Measurements from ENCODE around the gene SYNE3.

Gene SYNE3

GRCh38 chr14:95549656-95550585 lies 33.5 kb upstream of the SYNE3 start:
- H3K4me1 ChIP-seq (ENCODE audit: control insufficient read depth in 5 of 5, insufficient read depth in 5 of 5, low read length in 5 of 5) = peaks cover 0 to 11% (median 7%) of the 10 kb centered on the region in 5 donors
- no peaks in the 10 kb centered on the region for H3K27me3 ChIP-seq (ENCODE audit: control insufficient read depth in 5 of 5, insufficient read depth in 4 of 5, low read length in 5 of 5)
- H3K9me3 ChIP-seq (ENCODE audit: control insufficient read depth in 5 of 5, low read length in 5 of 5) = peaks cover 0 to 4% (median 0%) of the 10 kb centered on the region in 5 donors
- no peak overlapping the region for H3K4me3 ChIP-seq (ENCODE audit: low read depth in 1 of 5, low read length in 5 of 5)
- H3K36me3 ChIP-seq (ENCODE audit: control insufficient read depth in 5 of 5, insufficient read depth in 5 of 5, low read length in 5 of 5) = peaks cover 0 to 4% (median 3%) of the 10 kb centered on the region in 5 donors
- no peak overlapping the region for H3K9ac ChIP-seq (ENCODE audit: low read length in 5 of 5)
- H3K27ac ChIP-seq (ENCODE audit: low read depth, low read length) = no peak overlapping the region

- no peak overlapping the region for H3K9ac ChIP-seq (ENCODE audit: low read length in 5 of 5)
- H3K4me3 ChIP-seq (ENCODE audit: low read depth in 1 of 5, low read length in 5 of 5) = no peak overlapping the region
- H3K27ac ChIP-seq (ENCODE audit: low read depth, low read length) = no peak overlapping the region
Measured at GRCh38 chr14:95548328-95548929, 32.0 kb upstream of the SYNE3 start.

GRCh38 chr14:95547626-95548327 lies 31.3 kb upstream of the SYNE3 start:
- no peak overlapping the region for H3K27ac ChIP-seq (ENCODE audit: low read depth, low read length)
- H3K27me3 ChIP-seq (ENCODE audit: control insufficient read depth in 5 of 5, insufficient read depth in 4 of 5, low read length in 5 of 5) = no peaks in the 10 kb centered on the region
- H3K36me3 ChIP-seq (ENCODE audit: control insufficient read depth in 5 of 5, insufficient read depth in 5 of 5, low read length in 5 of 5) = peaks cover 0 to 14% (median 4%) of the 10 kb centered on the region in 5 donors
- H3K9me3 ChIP-seq (ENCODE audit: control insufficient read depth in 5 of 5, low read length in 5 of 5) = peaks cover 0 to 4% (median 0%) of the 10 kb centered on the region in 5 donors
- H3K9ac ChIP-seq (ENCODE audit: low read length in 5 of 5) = no peak overlapping the region
- no peak overlapping the region for H3K4me3 ChIP-seq (ENCODE audit: low read depth in 1 of 5, low read length in 5 of 5)
- H3K4me1 ChIP-seq (ENCODE audit: control insufficient read depth in 5 of 5, insufficient read depth in 5 of 5, low read length in 5 of 5) = peaks cover 0 to 11% (median 7%) of the 10 kb centered on the region in 5 donors

More at GRCh38 chr14:95548328-95548929, 32.0 kb upstream of the SYNE3 start:
- peaks cover 0 to 4% (median 0%) of the 10 kb centered on the region in 5 donors for H3K9me3 ChIP-seq (ENCODE audit: control insufficient read depth in 5 of 5, low read length in 5 of 5)
- peaks cover 0 to 14% (median 4%) of the 10 kb centered on the region in 5 donors for H3K36me3 ChIP-seq (ENCODE audit: control insufficient read depth in 5 of 5, insufficient read depth in 5 of 5, low read length in 5 of 5)
- H3K4me1 ChIP-seq (ENCODE audit: control insufficient read depth in 5 of 5, insufficient read depth in 5 of 5, low read length in 5 of 5) = peaks cover 0 to 11% (median 7%) of the 10 kb centered on the region in 5 donors
- H3K27me3 ChIP-seq (ENCODE audit: control insufficient read depth in 5 of 5, insufficient read depth in 4 of 5, low read length in 5 of 5) = no peaks in the 10 kb centered on the region

- H3K4me1 ChIP-seq (ENCODE audit: control insufficient read depth in 5 of 5, insufficient read depth in 5 of 5, low read length in 5 of 5) = peaks cover 0 to 11% (median 7%) of the 10 kb centered on the region in 5 donors
- no peak overlapping the region for H3K27ac ChIP-seq (ENCODE audit: low read depth, low read length)
- no peaks in the 10 kb centered on the region for H3K27me3 ChIP-seq (ENCODE audit: control insufficient read depth in 5 of 5, insufficient read depth in 4 of 5, low read length in 5 of 5)
- H3K36me3 ChIP-seq (ENCODE audit: control insufficient read depth in 5 of 5, insufficient read depth in 5 of 5, low read length in 5 of 5) = peaks cover 0 to 14% (median 4%) of the 10 kb centered on the region in 5 donors
- no peak overlapping the region for H3K4me3 ChIP-seq (ENCODE audit: low read depth in 1 of 5, low read length in 5 of 5)
- peaks cover 0 to 4% (median 0%) of the 10 kb centered on the region in 5 donors for H3K9me3 ChIP-seq (ENCODE audit: control insufficient read depth in 5 of 5, low read length in 5 of 5)
- H3K9ac ChIP-seq (ENCODE audit: low read length in 5 of 5) = no peak overlapping the region
Measured at GRCh38 chr14:95547272-95547625, 30.8 kb upstream of the SYNE3 start.

GRCh38 chr14:95545515-95546168 lies 29.2 kb upstream of the SYNE3 start:
- Histone ChIP-seq H3K27me3 (ENCODE audit: control insufficient read depth in 5 of 5, insufficient read depth in 4 of 5, low read length in 5 of 5) (no peaks in the 10 kb centered on the region), H3K27ac (ENCODE audit: low read depth, low read length) (no peak overlapping the region), H3K4me1 (ENCODE audit: control insufficient read depth in 5 of 5, insufficient read depth in 5 of 5, low read length in 5 of 5) (peaks cover 0 to 11% (median 7%) of the 10 kb centered on the region in 5 donors), H3K9me3 (ENCODE audit: control insufficient read depth in 5 of 5, low read length in 5 of 5) (no peaks in the 10 kb centered on the region), H3K36me3 (ENCODE audit: control insufficient read depth in 5 of 5, insufficient read depth in 5 of 5, low read length in 5 of 5) (peaks cover 0 to 14% (median 4%) of the 10 kb centered on the region in 5 donors), H3K9ac (ENCODE audit: low read length in 5 of 5) (no peak overlapping the region), H3K4me3 (ENCODE audit: low read depth in 1 of 5, low read length in 5 of 5) (no peak overlapping the region)

GRCh38 chr14:95544588-95544987 lies 28.1 kb upstream of the SYNE3 start:
- no peak overlapping the region for H3K9ac ChIP-seq (ENCODE audit: low read length in 5 of 5)
- H3K9me3 ChIP-seq (ENCODE audit: control insufficient read depth in 5 of 5, low read length in 5 of 5) = no peaks in the 10 kb centered on the region
- H3K36me3 ChIP-seq (ENCODE audit: control insufficient read depth in 5 of 5, insufficient read depth in 5 of 5, low read length in 5 of 5) = peaks cover 0 to 14% (median 4%) of the 10 kb centered on the region in 5 donors
- H3K27me3 ChIP-seq (ENCODE audit: control insufficient read depth in 5 of 5, insufficient read depth in 4 of 5, low read length in 5 of 5) = no peaks in the 10 kb centered on the region
- peaks cover 0 to 9% (median 5%) of the 10 kb centered on the region in 5 donors for H3K4me1 ChIP-seq (ENCODE audit: control insufficient read depth in 5 of 5, insufficient read depth in 5 of 5, low read length in 5 of 5)
- H3K27ac ChIP-seq (ENCODE audit: low read depth, low read length) = no peak overlapping the region
- H3K4me3 ChIP-seq (ENCODE audit: low read depth in 1 of 5, low read length in 5 of 5) = no peak overlapping the region

- Histone ChIP-seq H3K4me3 (ENCODE audit: low read depth in 1 of 5, low read length in 5 of 5) (no peak overlapping the region), H3K4me1 (ENCODE audit: control insufficient read depth in 5 of 5, insufficient read depth in 5 of 5, low read length in 5 of 5) (peaks cover 0 to 6% (median 5%) of the 10 kb centered on the region in 5 donors), H3K27me3 (ENCODE audit: control insufficient read depth in 5 of 5, insufficient read depth in 4 of 5, low read length in 5 of 5) (no peaks in the 10 kb centered on the region), H3K9ac (ENCODE audit: low read length in 5 of 5) (no peak overlapping the region), H3K9me3 (ENCODE audit: control insufficient read depth in 5 of 5, low read length in 5 of 5) (no peaks in the 10 kb centered on the region), H3K36me3 (ENCODE audit: control insufficient read depth in 5 of 5, insufficient read depth in 5 of 5, low read length in 5 of 5) (peaks cover 0 to 14% (median 4%) of the 10 kb centered on the region in 5 donors), H3K27ac (ENCODE audit: low read depth, low read length) (no peak overlapping the region)
Measured at GRCh38 chr14:95543021-95543420, 26.6 kb upstream of the SYNE3 start.

- Histone ChIP-seq H3K9me3 (ENCODE audit: control insufficient read depth in 5 of 5, low read length in 5 of 5) (no peaks in the 10 kb centered on the region), H3K27me3 (ENCODE audit: control insufficient read depth in 5 of 5, insufficient read depth in 4 of 5, low read length in 5 of 5) (no peaks in the 10 kb centered on the region), H3K27ac (ENCODE audit: low read depth, low read length) (no peak overlapping the region), H3K4me3 (ENCODE audit: low read depth in 1 of 5, low read length in 5 of 5) (no peak overlapping the region), H3K4me1 (ENCODE audit: control insufficient read depth in 5 of 5, insufficient read depth in 5 of 5, low read length in 5 of 5) (peaks cover 0 to 13% (median 12%) of the 10 kb centered on the region in 5 donors), H3K9ac (ENCODE audit: low read length in 5 of 5) (no peak overlapping the region), H3K36me3 (ENCODE audit: control insufficient read depth in 5 of 5, insufficient read depth in 5 of 5, low read length in 5 of 5) (peaks cover 0 to 14% (median 4%) of the 10 kb centered on the region in 5 donors)
Measured at GRCh38 chr14:95541932-95542930, 25.8 kb upstream of the SYNE3 start.
